DMS114 treated with DMSO at 0.1 percent for 48 hours (cell line): Measurements from ENCODE around the gene CNN3.
A peak's percentile ranks its signal among the peaks of the same experiment; 100 is the strongest.

Experiments
- DNase-seq: peaks from one replicate; lab custom pipeline; 2025; ENCODE audit not compliant: unreplicated experiment; lab: John Stamatoyannopoulos, UW

CNN3 gene

GRCh38 chr1:94926915-94927404, at the start of gene CNN3:
TSS of gene CNN3 (minus strand) at chr1:94927110. CDS start at chr1:94926894, 216 bp downstream.
- peak; percentile 67 for DNase-seq

GRCh38 chr1:94974824-94975223, 47.9 kb upstream of the CNN3 start:
- no peak for DNase-seq

GRCh38 chr1:94974241-94974640, 47.3 kb upstream of the CNN3 start:
- no peak for DNase-seq

GRCh38 chr1:94973309-94973922, 46.5 kb upstream of the CNN3 start:
- no peak for DNase-seq

GRCh38 chr1:94971491-94971924, 44.6 kb upstream of the CNN3 start:
- no peak for DNase-seq

- no peak for DNase-seq
Measured at GRCh38 chr1:94970783-94971182, 43.9 kb upstream of the CNN3 start.

GRCh38 chr1:94969137-94969536, 42.2 kb upstream of the CNN3 start:
- no peak for DNase-seq

GRCh38 chr1:94966033-94966432, 39.1 kb upstream of the CNN3 start:
- DNase-seq, result no peak

GRCh38 chr1:94963864-94964263, 37.0 kb upstream of the CNN3 start:
- DNase-seq, result no peak

- no peak for DNase-seq
Measured at GRCh38 chr1:94962409-94963265, 35.7 kb upstream of the CNN3 start.

GRCh38 chr1:94961988-94962387, 35.1 kb upstream of the CNN3 start:
- DNase-seq, result no peak

- DNase-seq, result no peak
Measured at GRCh38 chr1:94961582-94961981, 34.7 kb upstream of the CNN3 start.

- DNase-seq, result no peak
Measured at GRCh38 chr1:94958081-94958480, 31.2 kb upstream of the CNN3 start.

GRCh38 chr1:94955767-94956632, 29.1 kb upstream of the CNN3 start:
- no peak for DNase-seq

- no peak for DNase-seq
Measured at GRCh38 chr1:94954263-94955220, 27.6 kb upstream of the CNN3 start.

GRCh38 chr1:94953746-94954145, 26.8 kb upstream of the CNN3 start:
- no peak for DNase-seq

GRCh38 chr1:94953107-94953506, 26.2 kb upstream of the CNN3 start:
- DNase-seq, result no peak

- DNase-seq, result no peak
Measured at GRCh38 chr1:94952539-94952938, 25.6 kb upstream of the CNN3 start.

GRCh38 chr1:94951509-94952208, 24.7 kb upstream of the CNN3 start:
- no peak for DNase-seq

GRCh38 chr1:94951046-94951445, 24.1 kb upstream of the CNN3 start:
- no peak for DNase-seq
